ENCODE measurements around the gene PSMF1. TPM values are rescaled to one million over a fixed set of nuclear protein-coding genes. Genes with fewer than 3 reads are reported as not detected.

Gene PSMF1
- total RNA-seq, 2 donors from 2014 or later: 32.9 to 53.1 TPM

- WGBS, 2 donors: 58 to 64% methylated on average over 7 of the region's 7 CpGs
- Histone ChIP-seq H3K9me3 (no peaks in the 10 kb centered on the region), H3K4me3 (no peak overlapping the region), H3K27me3 (no peaks in the 10 kb centered on the region), H3K36me3 (replicated peaks in 1 of 2; ENCODE audit: insufficient read depth in 1 of 2, low read depth in 2 of 2) (no peaks in the 10 kb centered on the region), H3K4me1 (no peaks in the 10 kb centered on the region), H3K27ac (no peak overlapping the region)
- intact Hi-C loops (cut with DNase I): no loop called here
- ATAC-seq (no peak), DNase-seq (no peak)
- no peak for TF ChIP-seq POLR2A (IDR thresholded peaks at IDR 0.05)
- no peak for TF ChIP-seq CTCF (IDR thresholded peaks at IDR 0.05)
Observed at GRCh38 chr20:1199212-1199873, 80.9 kb downstream of the PSMF1 start.

- DNase-seq (no peak), ATAC-seq (no peak)
- no peaks in the 10 kb centered on the region for H3K36me3 ChIP-seq (replicated peaks in 1 of 2; ENCODE audit: insufficient read depth in 1 of 2, low read depth in 2 of 2)
- WGBS, 2 donors: 100% methylated on average over 1 of the region's 1 CpG
- no peak overlapping the region for H3K27ac ChIP-seq
- H3K9me3 ChIP-seq: no peaks in the 10 kb centered on the region
- no peaks in the 10 kb centered on the region for H3K27me3 ChIP-seq
- H3K4me3 ChIP-seq: no peak overlapping the region
- no peaks in the 10 kb centered on the region for H3K4me1 ChIP-seq
- intact Hi-C loops (cut with DNase I): no loop called here
- TF ChIP-seq CTCF (IDR thresholded peaks at IDR 0.05) (no peak), POLR2A (IDR thresholded peaks at IDR 0.05) (no peak)
Observed at GRCh38 chr20:1199964-1200363, 81.6 kb downstream of the PSMF1 start.

GRCh38 chr20:1202762-1203504, 84.5 kb downstream of the PSMF1 start, which contains the start of gene C20orf202:
Gene C20orf202, plus strand, starts transcription at chr20:1203454. Its CDS starts 132 bp downstream, at chr20:1203586.
- H3K9me3 ChIP-seq: no peaks in the 10 kb centered on the region
- no peak for ATAC-seq
- no peak for TF ChIP-seq CTCF (IDR thresholded peaks at IDR 0.05)
- no peak for TF ChIP-seq POLR2A (IDR thresholded peaks at IDR 0.05)
- WGBS, 2 donors: 54 to 56% methylated on average over 5 of the region's 5 CpGs
- DNase-seq: no peak
- H3K27me3 ChIP-seq: no peaks in the 10 kb centered on the region
- no peaks in the 10 kb centered on the region for H3K36me3 ChIP-seq (replicated peaks in 1 of 2; ENCODE audit: insufficient read depth in 1 of 2, low read depth in 2 of 2)
- no peaks in the 10 kb centered on the region for H3K4me1 ChIP-seq
- H3K27ac ChIP-seq: no peak within 1 kb of the TSS
- no peak within 1 kb of the TSS for H3K4me3 ChIP-seq
- intact Hi-C loops (cut with DNase I): no loop called here

- DNase-seq: no peak
- Histone ChIP-seq H3K9me3 (no peaks in the 10 kb centered on the region), H3K27ac (no peak overlapping the region), H3K4me3 (no peak overlapping the region), H3K4me1 (no peaks in the 10 kb centered on the region), H3K36me3 (replicated peaks in 1 of 2; ENCODE audit: insufficient read depth in 1 of 2, low read depth in 2 of 2) (no peaks in the 10 kb centered on the region), H3K27me3 (no peaks in the 10 kb centered on the region)
- intact Hi-C loops (cut with DNase I): no loop called here
- 31 to 45% methylated on average over 5 of the region's 5 CpGs for WGBS, 2 donors
- TF ChIP-seq POLR2A (IDR thresholded peaks at IDR 0.05) (no peak), CTCF (IDR thresholded peaks at IDR 0.05) (no peak)
- no peak for ATAC-seq
Observed at GRCh38 chr20:1203630-1204029, 85.2 kb downstream of the PSMF1 start.
